Medulla oblongata (tissue), 1 donor: Measurements from ENCODE around the gene LRP1B.

Experiments
- DNase-seq: peaks from one replicate; pipeline ENCODE4 v3.0.0-alpha.2; 2015; ENCODE audit errors: extremely low spot score

Gene LRP1B

GRCh38 chr2:140918426-140918825 lies 1212.4 kb downstream of the LRP1B start:
- no peak for DNase-seq

GRCh38 chr2:140916410-140916809 lies 1214.4 kb downstream of the LRP1B start:
- DNase-seq: no peak

- no peak for DNase-seq
Observed at GRCh38 chr2:140910683-140911082, 1220.1 kb downstream of the LRP1B start.

GRCh38 chr2:140905083-140905781 lies 1225.6 kb downstream of the LRP1B start:
- no peak for DNase-seq

- no peak for DNase-seq
Observed at GRCh38 chr2:140895378-140895777, 1235.4 kb downstream of the LRP1B start.

- no peak for DNase-seq
Observed at GRCh38 chr2:140893685-140894084, 1237.1 kb downstream of the LRP1B start.

- no peak for DNase-seq
Observed at GRCh38 chr2:140892911-140893637, 1237.7 kb downstream of the LRP1B start.

- no peak for DNase-seq
Observed at GRCh38 chr2:140892436-140892835, 1238.4 kb downstream of the LRP1B start.

GRCh38 chr2:140891614-140892212 lies 1239.1 kb downstream of the LRP1B start:
- no peak for DNase-seq

GRCh38 chr2:140882671-140883620 lies 1247.9 kb downstream of the LRP1B start:
- no peak for DNase-seq

- no peak for DNase-seq
Observed at GRCh38 chr2:140880573-140880972, 1250.2 kb downstream of the LRP1B start.

- DNase-seq: no peak
Observed at GRCh38 chr2:140876015-140876414, 1254.8 kb downstream of the LRP1B start.

GRCh38 chr2:140873915-140874531 lies 1256.8 kb downstream of the LRP1B start:
- DNase-seq: no peak

- DNase-seq: no peak
Observed at GRCh38 chr2:140869925-140870324, 1260.9 kb downstream of the LRP1B start.

GRCh38 chr2:140869107-140869506 lies 1261.7 kb downstream of the LRP1B start:
- DNase-seq: no peak

- DNase-seq: no peak
Observed at GRCh38 chr2:140865837-140866236, 1265.0 kb downstream of the LRP1B start.

- peak; percentile 53 for DNase-seq
Observed at GRCh38 chr2:140863713-140864112, 1267.1 kb downstream of the LRP1B start.

- no peak for DNase-seq
Observed at GRCh38 chr2:140862181-140862580, 1268.6 kb downstream of the LRP1B start.

GRCh38 chr2:140861666-140862065 lies 1269.2 kb downstream of the LRP1B start:
- no peak for DNase-seq

GRCh38 chr2:140855471-140855870 lies 1275.3 kb downstream of the LRP1B start:
- no peak for DNase-seq

GRCh38 chr2:140851258-140851981 lies 1279.4 kb downstream of the LRP1B start:
- DNase-seq: no peak
